Cardiac fibroblast (primary cell): ENCODE data around the gene THRB.

Source experiments
- DNase-seq, 2 donors: peaks; one replicate each; pipeline versions ENCODE4 v3.0.0 to v3.0.0-alpha.2; 2010; ENCODE audit warnings: low read depth in 2 of 2
- H3K4me3 ChIP-seq, 2 donors: replicated peaks in 1 of 2; 1 replicate in 1 of 2; 2 replicates in 1 of 2; pipeline ENCODE4 v1.5.1; 2011; ENCODE audit warnings: low read depth in 2 of 2, low read length in 2 of 2, mild to moderate bottlenecking in 2 of 2, moderate library complexity in 1 of 2
- CTCF ChIP-seq: IDR thresholded peaks from one replicate; pipeline ENCODE4 v1.5.1; 2011; ENCODE audit warnings: low read depth, mild to moderate bottlenecking, low read length, inconsistent platforms

Gene THRB

GRCh38 chr3:24388159-24388558 lies 106.5 kb downstream of the THRB start:
- no peak for DNase-seq
- TF ChIP-seq CTCF: no peak
- no peak overlapping the region for H3K4me3 ChIP-seq

- DNase-seq: peak; percentile 14 to 55
- H3K4me3 ChIP-seq: no peak overlapping the region
Observed at GRCh38 chr3:24387493-24387892, 107.2 kb downstream of the THRB start.

GRCh38 chr3:24387000-24387399 lies 107.7 kb downstream of the THRB start:
- TF ChIP-seq CTCF: no peak
- peak in 1 of 2 donors; percentile 67 for DNase-seq
- no peak overlapping the region for H3K4me3 ChIP-seq

More at GRCh38 chr3:24387493-24387892, 107.2 kb downstream of the THRB start:
- no peak for TF ChIP-seq CTCF

- DNase-seq: no peak
- no peak overlapping the region for H3K4me3 ChIP-seq
- TF ChIP-seq CTCF: no peak
Observed at GRCh38 chr3:24386458-24386857, 108.2 kb downstream of the THRB start.

GRCh38 chr3:24385012-24385615 lies 109.5 kb downstream of the THRB start:
- no peak for DNase-seq
- no peak for TF ChIP-seq CTCF
- no peak overlapping the region for H3K4me3 ChIP-seq

- no peak overlapping the region for H3K4me3 ChIP-seq
- no peak for TF ChIP-seq CTCF
- no peak for DNase-seq
Observed at GRCh38 chr3:24382647-24383046, 112.0 kb downstream of the THRB start.

GRCh38 chr3:24379936-24380335 lies 114.7 kb downstream of the THRB start:
- H3K4me3 ChIP-seq: no peak overlapping the region
- no peak for DNase-seq
- no peak for TF ChIP-seq CTCF
